Stimulated activated CD4-positive, alpha-beta T cell treated with anti-CD3 and anti-CD28 coated beads, Interleukin-1b, Interleukin-23, amount 100 ng/mL, for 48 hours (primary cell): ENCODE measurements around the gene SPON2.

Experiments
- DNase-seq: peaks from one replicate; pipeline ENCODE4 v3.0.0-alpha.2; 2020

SPON2 gene

DNA sequence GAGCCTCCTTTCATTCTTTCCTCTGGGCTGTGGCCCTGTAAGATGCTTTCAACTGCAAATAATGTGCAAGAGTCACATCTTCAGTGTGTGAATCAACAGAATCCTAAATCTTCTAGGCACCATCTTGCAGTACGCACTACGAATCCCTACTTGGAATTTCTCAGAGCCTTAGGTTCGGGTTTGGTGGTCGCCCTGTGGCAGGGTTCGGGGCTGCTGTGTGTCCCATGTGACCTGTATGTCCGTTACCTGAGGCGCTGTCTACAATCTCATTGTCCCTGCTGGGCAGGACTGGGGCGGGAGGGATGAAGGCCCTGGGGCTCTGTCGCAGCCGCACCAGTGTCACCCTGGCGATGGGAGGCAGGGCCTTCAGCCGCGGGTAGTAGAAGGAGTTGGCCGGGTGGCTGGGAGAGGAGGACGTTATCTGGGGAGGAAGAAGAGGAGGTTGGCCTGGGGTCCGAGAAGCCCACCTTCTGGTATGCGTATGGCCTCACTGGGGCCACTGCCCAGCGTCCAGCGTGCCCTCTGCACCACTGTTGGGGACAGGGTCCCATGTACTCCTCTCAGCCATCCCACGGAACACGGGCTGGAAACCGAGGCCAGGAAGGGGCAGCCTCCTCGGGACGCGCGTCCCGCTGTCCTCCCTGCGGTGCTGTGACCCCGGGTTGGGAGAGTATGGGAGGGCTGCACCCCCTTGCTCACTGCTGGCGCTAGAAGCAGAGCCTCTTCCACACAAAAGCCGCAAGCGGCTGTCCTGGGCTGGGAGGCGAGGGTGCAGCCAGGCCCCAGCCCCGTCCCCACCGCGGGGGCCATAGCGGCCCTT lies 2.0 kb downstream of the SPON2 start:
- no peak for DNase-seq

DNA sequence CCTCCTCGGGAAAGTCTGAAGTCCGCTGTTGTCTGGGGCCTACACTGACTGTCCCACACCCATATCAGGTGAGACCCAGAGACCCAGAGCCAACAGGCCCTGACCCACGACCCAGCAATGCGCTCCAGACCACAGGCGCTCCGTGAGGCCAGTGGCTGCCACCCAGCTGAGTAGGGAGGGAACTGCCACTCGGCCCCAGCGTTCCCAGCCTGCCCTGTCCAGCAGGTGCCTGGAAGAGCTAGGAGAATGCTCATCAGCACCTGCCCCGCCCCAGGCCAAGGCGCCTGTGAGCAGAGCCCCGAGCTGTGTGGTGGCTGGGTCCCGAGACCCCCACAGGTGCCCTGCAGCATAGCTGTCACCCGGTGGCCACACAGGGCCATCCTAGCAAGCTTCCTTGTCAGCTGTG lies 2.7 kb downstream of the SPON2 start:
- DNase-seq: no peak

DNA sequence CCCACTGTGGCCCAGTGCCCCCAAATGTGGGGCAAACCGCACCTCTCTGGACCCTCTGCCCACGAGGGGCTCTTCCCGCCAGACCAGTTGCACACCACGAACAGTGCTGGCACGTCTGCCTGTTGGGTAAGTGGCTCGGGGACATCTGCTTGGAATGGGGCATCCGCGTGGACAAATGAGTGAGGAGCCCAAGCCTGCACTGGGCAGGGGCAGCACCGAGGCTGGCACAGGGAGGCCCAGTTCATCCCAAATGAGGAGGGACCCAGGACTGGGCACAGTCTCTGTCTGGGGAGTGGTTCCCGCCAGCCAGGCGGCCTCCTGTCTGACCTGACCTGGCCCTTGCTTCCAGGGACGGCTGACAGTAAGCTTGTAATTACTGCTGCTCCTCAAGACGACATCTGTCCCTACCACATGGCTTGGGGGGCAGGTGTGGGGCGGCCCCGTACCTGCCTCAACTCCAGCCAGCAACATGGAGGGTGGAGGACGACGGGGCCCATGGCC lies 3.2 kb downstream of the SPON2 start:
- DNase-seq: no peak

DNA sequence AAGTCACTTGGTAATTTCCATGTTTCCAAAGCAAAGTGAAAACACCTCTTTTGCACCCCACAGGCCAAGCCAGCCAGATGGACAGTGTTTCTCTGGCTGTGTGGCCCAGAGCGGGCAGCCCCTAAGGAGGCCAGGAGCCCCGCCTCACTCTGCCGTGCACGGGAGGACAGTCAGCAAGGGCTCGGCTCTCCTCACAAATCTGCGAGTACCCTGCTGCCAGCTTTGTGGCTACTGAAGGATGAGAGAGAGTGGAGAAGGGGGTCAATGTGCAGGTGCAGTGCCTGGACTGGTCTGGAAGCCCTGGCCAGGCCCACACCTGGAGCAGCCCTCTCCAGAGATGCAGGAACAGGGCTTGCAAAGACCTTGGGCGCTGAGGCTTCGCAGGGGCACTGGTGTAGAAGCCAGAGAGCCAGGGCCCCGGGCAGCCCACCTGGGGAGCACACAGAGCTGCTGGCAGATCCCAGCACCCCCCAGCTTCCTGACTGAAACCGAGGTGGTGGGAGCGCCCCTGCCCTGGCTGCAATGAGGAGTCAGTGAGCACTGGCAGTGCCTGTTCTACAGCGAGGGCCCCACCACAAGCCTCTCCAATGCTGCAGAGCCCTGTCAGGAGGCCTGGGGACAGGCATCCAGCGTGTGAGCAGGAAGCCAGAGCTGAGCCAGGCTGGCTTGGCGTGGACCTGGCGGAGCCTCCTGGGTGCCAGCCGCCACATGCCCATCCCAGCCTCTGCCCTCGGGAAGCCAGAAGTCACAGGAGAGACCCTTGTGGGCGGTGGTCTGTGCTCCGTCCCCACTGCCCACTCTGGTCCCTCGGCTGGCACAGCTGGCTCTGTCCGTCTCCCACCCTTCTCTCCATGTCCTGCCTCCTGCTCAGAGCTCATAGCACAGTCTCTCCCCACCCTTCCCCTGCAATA lies 3.9 kb downstream of the SPON2 start:
- no peak for DNase-seq

GRCh38 chr4:1167244-1167949 lies 5.0 kb downstream of the SPON2 start:
- peak; percentile 91 for DNase-seq

- no peak for DNase-seq
Measured at GRCh38 chr4:1166509-1167243, 5.7 kb downstream of the SPON2 start.

DNA sequence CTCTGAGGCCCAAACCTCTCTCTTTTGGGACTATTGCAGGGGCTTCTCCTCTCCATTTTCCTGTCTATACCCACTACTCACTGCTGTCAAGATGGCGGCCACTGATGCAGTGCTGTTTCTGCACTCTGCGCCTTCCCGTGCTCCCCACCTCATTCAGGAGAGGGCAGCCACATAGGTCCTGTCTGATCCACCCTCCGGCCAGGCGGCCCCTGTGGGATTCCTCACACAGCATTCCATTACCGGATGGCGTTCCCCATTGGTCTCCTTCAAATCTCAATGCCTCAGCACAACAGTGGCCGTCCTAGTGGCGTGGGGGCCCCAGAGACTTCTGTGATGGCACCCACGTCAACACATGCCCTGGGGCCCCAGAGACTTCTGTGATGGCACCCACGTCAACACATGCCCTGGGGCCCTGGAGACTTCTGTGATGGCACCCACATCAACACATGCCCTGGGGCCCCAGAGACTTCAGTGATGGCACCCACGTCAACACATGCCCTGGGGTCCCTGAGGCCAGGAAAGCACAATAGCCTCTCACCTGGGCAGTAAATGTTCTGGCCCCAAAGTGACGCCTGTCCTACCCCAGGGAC lies 7.3 kb downstream of the SPON2 start:
- DNase-seq: no peak

DNA sequence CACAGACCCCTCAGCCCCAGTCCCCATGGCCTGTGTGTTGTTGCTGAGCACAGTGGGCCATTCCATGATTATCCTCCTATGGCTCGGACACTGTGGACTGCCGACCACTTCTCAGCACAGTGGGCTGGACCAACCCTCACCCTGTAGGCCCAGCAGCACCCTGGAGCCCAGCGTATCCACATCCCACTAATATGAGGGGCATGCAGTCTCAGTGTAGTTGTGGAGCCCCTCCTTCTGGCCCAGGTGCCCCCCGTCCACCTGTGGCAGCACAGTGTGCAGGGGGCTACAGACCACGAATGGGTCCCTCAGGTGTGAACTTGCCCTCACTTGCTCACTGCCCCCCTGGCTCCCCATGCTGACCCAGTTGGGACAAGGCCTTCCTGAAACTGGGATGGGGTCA lies 7.9 kb downstream of the SPON2 start:
- DNase-seq: no peak

GRCh38 chr4:1164040-1164439 lies 8.3 kb downstream of the SPON2 start:
- DNase-seq: no peak

DNA sequence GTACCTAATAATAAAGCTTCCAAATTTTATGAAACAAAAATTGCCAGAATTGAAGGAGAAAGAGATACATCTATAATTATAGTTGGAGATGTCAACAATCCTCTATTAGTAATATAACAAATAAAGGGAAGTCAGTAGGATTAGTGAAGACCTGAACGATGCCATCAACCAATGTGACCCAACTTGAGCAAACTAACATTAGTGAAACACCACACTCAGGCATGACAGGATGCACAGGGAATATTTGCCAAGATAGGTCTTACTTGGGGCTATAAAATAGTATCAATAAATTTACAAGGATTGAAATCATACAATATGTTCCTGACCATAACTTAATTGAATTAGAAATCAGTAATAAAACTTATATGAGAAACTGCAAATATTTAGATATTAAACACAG lies 12.0 kb downstream of the SPON2 start:
- no peak for DNase-seq

DNA sequence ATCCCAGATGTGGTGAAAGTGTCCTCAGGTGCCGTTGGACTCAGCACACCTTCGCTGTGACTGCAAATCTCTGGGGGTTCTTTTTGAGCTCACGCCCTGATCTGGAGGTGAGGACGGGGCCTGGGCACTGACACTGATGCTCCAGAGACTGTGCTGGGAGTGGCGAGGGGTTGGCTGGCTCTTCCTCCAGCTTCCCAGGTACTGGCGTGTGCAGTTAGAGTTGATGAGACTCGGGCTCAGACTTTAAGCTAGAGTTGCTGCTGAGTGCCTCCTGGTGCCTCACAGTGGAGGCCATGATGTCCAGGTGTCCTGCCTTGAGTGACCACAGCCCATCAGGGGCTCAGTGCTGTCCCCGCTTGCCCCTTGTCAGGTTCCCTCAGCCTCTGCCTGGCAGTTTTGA lies 16.3 kb downstream of the SPON2 start:
- no peak for DNase-seq

DNA sequence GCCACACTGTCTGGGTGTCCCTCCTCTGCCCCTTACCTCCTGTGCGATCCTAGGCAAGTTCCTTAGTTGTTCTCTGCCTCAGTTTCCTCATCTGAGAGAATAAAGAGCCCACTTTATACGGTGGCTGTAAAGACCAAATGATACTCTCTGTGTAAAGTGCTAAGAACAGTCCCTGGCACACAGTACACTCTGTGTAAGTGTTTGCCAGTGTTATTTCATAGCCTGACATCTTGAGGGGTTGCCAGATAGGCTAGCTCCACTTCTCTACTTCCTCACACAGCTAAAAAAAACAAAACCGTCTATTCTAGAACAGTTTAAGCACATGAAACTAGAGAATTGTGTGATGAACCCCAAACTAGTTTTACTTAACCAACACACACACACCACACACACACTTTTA lies 17.1 kb downstream of the SPON2 start:
- no peak for DNase-seq

- no peak for DNase-seq
Measured at GRCh38 chr4:1154523-1155182, 17.7 kb downstream of the SPON2 start.

DNA sequence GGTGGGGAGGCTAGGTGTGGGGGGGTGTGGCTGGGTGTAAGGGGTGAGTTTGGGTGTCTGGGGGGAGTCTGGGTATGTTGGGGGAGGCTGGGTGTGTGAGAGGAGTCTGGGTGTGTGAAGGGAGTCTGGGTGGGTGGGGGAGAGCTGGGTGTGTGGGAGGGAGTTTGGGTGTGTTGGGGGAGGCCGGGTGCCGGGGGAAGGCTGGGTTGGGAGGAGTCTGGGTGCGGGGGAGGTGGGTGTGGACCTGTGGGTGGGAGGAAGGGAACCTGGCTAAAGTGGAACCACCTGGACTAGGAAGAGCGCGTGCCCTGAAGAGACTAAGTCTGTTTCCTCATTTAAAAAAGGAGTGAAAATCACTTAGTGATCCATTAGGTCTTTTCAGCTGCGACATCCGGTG lies 18.3 kb downstream of the SPON2 start:
- DNase-seq: no peak

DNA sequence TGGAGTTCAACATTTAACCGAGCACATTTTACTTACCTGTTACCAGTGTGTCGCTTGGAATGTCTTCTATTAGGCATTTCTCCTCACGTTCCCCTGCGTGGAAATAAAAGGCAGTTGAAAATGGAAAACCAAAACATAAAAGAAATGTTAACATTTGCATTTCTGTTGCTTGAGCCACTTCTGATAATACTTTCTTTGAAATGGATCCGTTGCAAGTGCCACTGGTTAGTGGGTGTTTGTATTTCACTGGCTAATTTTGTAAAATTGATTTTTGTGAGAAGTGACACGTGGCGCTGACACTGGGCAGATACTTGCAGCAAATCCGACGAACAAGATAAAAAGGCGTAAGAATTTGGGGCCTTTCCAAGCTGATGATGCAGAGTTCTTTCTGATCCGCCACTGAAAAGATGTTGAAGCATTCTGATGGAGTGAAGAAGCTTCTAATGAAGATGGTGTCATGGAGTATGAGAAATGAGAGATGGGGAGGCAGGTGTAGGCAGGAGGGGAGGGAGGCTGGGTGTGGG lies 18.8 kb downstream of the SPON2 start:
- no peak for DNase-seq

GRCh38 chr4:1152290-1152689 lies 20.1 kb downstream of the SPON2 start:
- no peak for DNase-seq

DNA sequence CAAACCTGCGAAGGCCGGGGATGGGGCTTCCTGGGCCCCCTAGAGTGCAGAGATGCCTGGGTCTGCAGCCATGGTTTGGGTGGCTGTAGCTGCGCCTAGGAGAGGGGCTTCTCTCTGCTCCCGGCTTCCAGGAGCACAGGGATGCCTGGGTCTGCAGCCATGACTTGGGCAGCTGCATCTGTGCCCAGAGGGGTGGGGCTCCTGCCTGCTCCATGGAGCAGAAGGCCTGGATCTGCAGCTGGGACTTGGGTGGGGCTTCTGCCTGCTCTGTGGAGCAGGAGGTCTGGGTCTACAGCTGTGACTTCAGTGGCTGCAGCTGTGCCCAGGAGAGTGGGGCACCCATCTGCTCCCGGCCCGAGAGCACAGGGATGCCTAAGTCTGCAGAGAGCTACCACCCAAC lies 20.8 kb downstream of the SPON2 start:
- no peak for DNase-seq

DNA sequence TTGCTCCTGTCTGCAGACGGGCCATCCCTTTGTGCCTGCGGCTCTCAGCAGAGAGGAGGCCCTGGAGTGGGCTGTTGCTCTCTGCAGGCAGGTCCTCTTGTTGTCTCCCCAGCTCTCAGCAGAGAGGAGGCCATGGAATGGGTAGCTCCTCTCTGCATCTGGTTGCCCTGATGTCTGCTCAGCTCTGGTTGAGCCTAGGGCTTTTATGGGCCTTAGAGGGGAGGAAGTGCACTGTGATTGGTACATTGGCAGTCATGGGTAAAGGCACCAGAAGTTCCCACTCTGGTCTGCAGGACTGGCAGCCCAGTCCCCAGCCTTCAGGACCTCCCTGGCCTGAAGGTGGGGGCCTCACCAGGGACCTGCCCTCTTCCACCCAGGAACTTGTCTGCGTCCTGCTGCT lies 21.5 kb downstream of the SPON2 start:
- DNase-seq: no peak

DNA sequence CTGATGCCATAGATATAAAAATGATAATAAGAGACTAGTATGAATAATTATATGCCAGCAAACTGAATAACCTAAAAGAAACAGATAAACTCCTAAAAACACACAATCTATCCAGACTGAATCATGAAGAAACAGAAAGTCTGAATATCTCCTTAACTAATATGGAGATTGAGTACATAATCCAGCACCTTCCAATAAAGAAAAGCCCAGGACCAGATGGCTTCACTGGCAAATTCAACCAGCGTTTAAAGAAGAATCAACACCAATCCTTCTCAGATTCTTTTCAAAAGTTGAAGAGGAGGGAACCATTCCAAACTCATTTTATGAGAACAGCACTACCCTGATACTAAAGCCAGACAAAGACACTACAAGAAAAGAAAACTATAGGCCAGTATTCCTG lies 32.5 kb downstream of the SPON2 start:
- no peak for DNase-seq

DNA sequence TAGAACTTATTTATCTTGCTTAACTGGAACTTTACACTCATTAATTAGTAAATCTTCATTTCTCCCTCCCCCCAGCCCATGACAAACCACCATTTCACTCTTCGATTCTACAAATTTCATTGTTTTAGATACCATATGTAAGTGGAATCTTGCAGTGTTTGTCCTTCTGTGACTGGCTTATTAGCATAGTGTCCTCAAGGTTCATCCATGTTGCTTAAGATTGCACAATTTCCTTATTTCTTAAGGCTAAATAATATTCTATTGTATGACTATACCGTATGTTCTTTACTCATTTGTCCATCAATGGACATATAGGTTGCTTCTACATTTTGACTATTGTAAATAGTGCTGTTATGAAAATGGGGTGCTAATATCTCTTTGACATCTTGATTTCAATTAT lies 34.5 kb downstream of the SPON2 start:
- no peak for DNase-seq

GRCh38 chr4:1137063-1137776 lies 35.2 kb downstream of the SPON2 start:
- DNase-seq: no peak
